Nephron progenitor cell (in vitro differentiated cells): ENCODE data around the gene SRI.
"Not testable (repeated sequence)": the region's sequence is repeated elsewhere in the genome, so short reads cannot be mapped to it uniquely, and the experiment has no call there.

Experiments used
- DNase-seq: peaks from one replicate; pipeline ENCODE4 v3.0.0; 2021
- H3K27ac Mint-ChIP-seq: 2 replicates; pipeline ENCODE4 v1.8.0; 2021; ENCODE audit warnings: mild to moderate bottlenecking, moderate library complexity, mixed read lengths
- H3K27me3 Mint-ChIP-seq: 2 replicates; pipeline ENCODE4 v1.8.0; 2021; ENCODE audit warnings: mild to moderate bottlenecking, low read depth, mixed read lengths; ENCODE audit not compliant: poor library complexity
- H3K36me3 Mint-ChIP-seq: 2 replicates; pipeline ENCODE4 v1.8.0; 2021; ENCODE audit warnings: low read depth, mixed read lengths
- H3K4me1 Mint-ChIP-seq: 2 replicates; pipeline ENCODE4 v1.8.0; 2021; ENCODE audit warnings: mixed read lengths
- H3K4me3 Mint-ChIP-seq: 2 replicates; pipeline ENCODE4 v1.8.0; 2021; ENCODE audit warnings: mild to moderate bottlenecking, moderate library complexity, mixed read lengths
- H3K9me3 Mint-ChIP-seq: 2 replicates; pipeline ENCODE4 v1.8.0; 2021; ENCODE audit warnings: mild to moderate bottlenecking, moderate library complexity, mixed read lengths
- TF ChIP-seq, protein P1 (sequence below): fragments of 200-600 bp; sonication (generic); IDR thresholded peaks from 2 replicates; pipeline ENCODE4 v1.5.0; 2021; ENCODE audit warnings: antibody characterized with exemption

The SRI gene

DNA sequence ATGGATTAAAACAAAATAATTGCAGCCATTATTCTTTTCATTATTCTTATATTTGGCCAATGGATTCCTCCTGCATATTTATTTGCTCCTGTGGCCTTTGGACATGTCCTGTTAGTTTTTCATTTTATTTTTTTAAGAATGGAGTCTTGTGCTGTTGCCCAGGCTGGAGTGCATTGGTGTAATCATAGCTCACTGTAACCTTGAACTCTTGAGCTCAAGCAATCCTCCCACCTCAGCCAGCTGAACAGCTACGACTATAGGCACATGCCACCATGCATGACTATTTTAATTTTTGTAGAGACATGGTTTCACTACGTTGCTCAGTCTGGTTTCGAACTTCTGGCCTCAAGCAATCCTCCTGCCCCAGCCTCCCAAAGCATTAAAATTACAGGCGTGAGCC is 42.7 kb upstream of the SRI start:
- H3K27me3 Mint-ChIP-seq: peaks cover 3% of the 10 kb centered on the region
- peaks cover 12% of the 10 kb centered on the region for H3K9me3 Mint-ChIP-seq
- no peaks in the 10 kb centered on the region for H3K4me1 Mint-ChIP-seq
- H3K27ac Mint-ChIP-seq: no peak overlapping the region
- TF ChIP-seq, protein P1, sequence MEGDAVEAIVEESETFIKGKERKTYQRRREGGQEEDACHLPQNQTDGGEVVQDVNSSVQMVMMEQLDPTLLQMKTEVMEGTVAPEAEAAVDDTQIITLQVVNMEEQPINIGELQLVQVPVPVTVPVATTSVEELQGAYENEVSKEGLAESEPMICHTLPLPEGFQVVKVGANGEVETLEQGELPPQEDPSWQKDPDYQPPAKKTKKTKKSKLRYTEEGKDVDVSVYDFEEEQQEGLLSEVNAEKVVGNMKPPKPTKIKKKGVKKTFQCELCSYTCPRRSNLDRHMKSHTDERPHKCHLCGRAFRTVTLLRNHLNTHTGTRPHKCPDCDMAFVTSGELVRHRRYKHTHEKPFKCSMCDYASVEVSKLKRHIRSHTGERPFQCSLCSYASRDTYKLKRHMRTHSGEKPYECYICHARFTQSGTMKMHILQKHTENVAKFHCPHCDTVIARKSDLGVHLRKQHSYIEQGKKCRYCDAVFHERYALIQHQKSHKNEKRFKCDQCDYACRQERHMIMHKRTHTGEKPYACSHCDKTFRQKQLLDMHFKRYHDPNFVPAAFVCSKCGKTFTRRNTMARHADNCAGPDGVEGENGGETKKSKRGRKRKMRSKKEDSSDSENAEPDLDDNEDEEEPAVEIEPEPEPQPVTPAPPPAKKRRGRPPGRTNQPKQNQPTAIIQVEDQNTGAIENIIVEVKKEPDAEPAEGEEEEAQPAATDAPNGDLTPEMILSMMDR: no peak
- no peak overlapping the region for H3K4me3 Mint-ChIP-seq
- no peak for DNase-seq
- H3K36me3 Mint-ChIP-seq: peaks cover 4% of the 10 kb centered on the region

- H3K4me1 Mint-ChIP-seq: no peaks in the 10 kb centered on the region
- H3K27me3 Mint-ChIP-seq: peaks cover 5% of the 10 kb centered on the region
- DNase-seq: no peak
- H3K36me3 Mint-ChIP-seq: no peaks in the 10 kb centered on the region
- H3K4me3 Mint-ChIP-seq: no peak overlapping the region
- H3K27ac Mint-ChIP-seq: no peak overlapping the region
- TF ChIP-seq, protein P1: no peak
- H3K9me3 Mint-ChIP-seq: peaks cover 8% of the 10 kb centered on the region
Observed at GRCh38 chr7:88260719-88261118, 40.9 kb upstream of the SRI start.

- DNase-seq: no peak
- no peak overlapping the region for H3K27ac Mint-ChIP-seq
Observed at GRCh38 chr7:88259656-88260380, 40.0 kb upstream of the SRI start.

DNA sequence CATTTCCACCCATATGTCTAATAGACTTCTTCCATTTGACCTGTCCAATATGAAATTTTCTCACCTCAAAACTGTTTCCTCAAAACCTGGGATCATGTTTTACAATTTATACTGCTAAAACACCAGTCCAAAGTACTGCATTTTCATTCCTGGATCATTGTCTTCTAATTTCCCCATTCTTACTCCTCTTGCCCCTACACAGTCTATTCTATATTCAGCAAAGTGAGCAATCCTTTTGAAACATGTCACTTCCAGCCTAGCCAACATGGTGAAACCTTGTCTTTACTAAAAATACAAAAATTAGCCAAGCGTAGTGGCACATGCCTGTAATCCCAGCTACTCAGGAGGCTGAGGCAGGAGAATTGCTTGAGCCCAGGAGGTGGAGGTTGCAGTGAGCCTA is 38.5 kb upstream of the SRI start:
- not testable (repeated sequence) for H3K4me1 Mint-ChIP-seq, DNase-seq, H3K4me3 Mint-ChIP-seq, H3K36me3 Mint-ChIP-seq, H3K27me3 Mint-ChIP-seq, H3K27ac Mint-ChIP-seq
- H3K9me3 Mint-ChIP-seq: peaks cover 16% of the 10 kb centered on the region

More at GRCh38 chr7:88259656-88260380, 40.0 kb upstream of the SRI start:
- peaks cover 5% of the 10 kb centered on the region for H3K27me3 Mint-ChIP-seq
- no peaks in the 10 kb centered on the region for H3K36me3 Mint-ChIP-seq
- H3K4me3 Mint-ChIP-seq: no peak overlapping the region
- peaks cover 4% of the 10 kb centered on the region for H3K9me3 Mint-ChIP-seq
- no peaks in the 10 kb centered on the region for H3K4me1 Mint-ChIP-seq
- TF ChIP-seq, protein P1: no peak

DNA sequence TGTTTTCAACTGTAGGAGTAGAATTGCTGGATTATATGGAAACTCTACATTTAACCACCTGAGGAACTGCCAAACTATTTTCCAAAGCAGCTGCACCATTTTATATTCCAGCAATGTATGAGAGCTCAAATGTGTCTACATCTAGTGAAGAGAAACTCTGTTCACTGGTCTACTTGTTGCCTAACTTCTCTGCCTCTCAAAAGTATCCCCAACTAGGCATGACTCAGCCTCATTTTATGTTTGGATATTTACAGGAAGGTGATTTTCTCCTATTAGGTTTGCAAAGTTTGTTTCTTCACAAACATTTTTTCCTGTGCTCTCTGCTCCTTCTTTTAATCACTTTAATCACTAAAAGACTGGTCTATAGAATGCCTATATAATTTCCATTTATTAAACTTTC is 37.1 kb upstream of the SRI start:
- no peak for DNase-seq
- peaks cover 5% of the 10 kb centered on the region for H3K27me3 Mint-ChIP-seq
- peaks cover 20% of the 10 kb centered on the region for H3K9me3 Mint-ChIP-seq
- no peak overlapping the region for H3K27ac Mint-ChIP-seq
- no peaks in the 10 kb centered on the region for H3K4me1 Mint-ChIP-seq
- H3K4me3 Mint-ChIP-seq: no peak overlapping the region
- TF ChIP-seq, protein P1: no peak
- peaks cover 5% of the 10 kb centered on the region for H3K36me3 Mint-ChIP-seq

DNA sequence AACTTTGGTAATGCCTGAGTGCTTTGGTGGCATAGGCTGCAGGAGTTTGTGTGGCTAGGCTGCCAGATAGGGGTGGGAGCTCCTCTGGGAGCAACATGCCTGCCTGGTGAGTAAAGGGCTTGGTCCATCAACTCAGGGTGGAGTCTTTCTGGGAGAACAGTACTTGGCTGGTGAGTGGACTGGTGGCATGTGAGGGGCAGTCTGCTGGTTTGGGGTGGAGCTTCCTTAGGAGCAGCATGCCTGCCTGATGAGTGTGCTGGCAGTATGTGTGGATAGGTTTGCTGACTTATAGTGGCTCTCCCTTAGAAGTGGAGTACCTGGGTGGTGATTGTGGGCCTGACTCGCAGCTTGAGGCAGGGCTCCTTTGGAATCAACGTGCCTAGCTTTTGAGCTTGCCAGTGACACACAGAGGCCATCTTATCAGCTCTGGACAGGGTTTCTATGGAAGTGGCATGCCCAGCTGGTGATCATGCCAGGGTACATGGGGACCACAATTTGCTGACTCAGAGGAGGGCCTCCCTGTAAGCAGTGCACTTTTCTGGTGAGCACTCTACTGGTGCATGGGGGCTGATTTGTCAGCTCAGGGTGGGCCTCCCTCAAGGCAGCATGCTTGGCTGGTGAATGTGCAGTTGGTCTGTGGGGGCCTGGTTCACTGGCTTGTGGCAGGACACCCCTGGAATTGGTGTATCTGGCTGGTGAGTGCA is 35.0 kb upstream of the SRI start:
- H3K27ac Mint-ChIP-seq: no peak overlapping the region
- H3K27me3 Mint-ChIP-seq: peaks cover 7% of the 10 kb centered on the region
- H3K36me3 Mint-ChIP-seq: peaks cover 5% of the 10 kb centered on the region
- peaks cover 25% of the 10 kb centered on the region for H3K9me3 Mint-ChIP-seq
- no peak overlapping the region for H3K4me3 Mint-ChIP-seq
- H3K4me1 Mint-ChIP-seq: no peaks in the 10 kb centered on the region
- DNase-seq: no peak
- TF ChIP-seq, protein P1: no peak
